ENCODE results near the gene KIFAP3. TPM values are rescaled to one million over a fixed set of nuclear protein-coding genes. Genes with fewer than 3 reads are reported as not detected.

KIFAP3 gene
- total RNA-seq, 1 donor from 2014 or later: 26.6 TPM

GRCh38 chr1:169944621-169945020 is 129.9 kb downstream of the KIFAP3 start:
- H3K4me3 ChIP-seq (ENCODE audit: low read depth, low read length): no peak overlapping the region
- no peaks in the 10 kb centered on the region for H3K36me3 ChIP-seq (ENCODE audit: control insufficient read depth, insufficient read depth, low read length)
- H3K27me3 ChIP-seq (ENCODE audit: control insufficient read depth, insufficient read depth, low read length): no peaks in the 10 kb centered on the region
- no peak for DNase-seq (ENCODE audit: low read depth)
- no peak for TF ChIP-seq CTCF (IDR thresholded peaks at IDR 0.05; ENCODE audit: insufficient read depth, low read length, poor library complexity, severe bottlenecking)

- TF ChIP-seq CTCF (IDR thresholded peaks at IDR 0.05; ENCODE audit: insufficient read depth, low read length, poor library complexity, severe bottlenecking): no peak
- H3K4me3 ChIP-seq (ENCODE audit: low read depth, low read length): no peak overlapping the region
- no peak for DNase-seq (ENCODE audit: low read depth)
- no peaks in the 10 kb centered on the region for H3K27me3 ChIP-seq (ENCODE audit: control insufficient read depth, insufficient read depth, low read length)
- H3K36me3 ChIP-seq (ENCODE audit: control insufficient read depth, insufficient read depth, low read length): no peaks in the 10 kb centered on the region
Measured at GRCh38 chr1:169943963-169944526, 130.4 kb downstream of the KIFAP3 start.

DNA sequence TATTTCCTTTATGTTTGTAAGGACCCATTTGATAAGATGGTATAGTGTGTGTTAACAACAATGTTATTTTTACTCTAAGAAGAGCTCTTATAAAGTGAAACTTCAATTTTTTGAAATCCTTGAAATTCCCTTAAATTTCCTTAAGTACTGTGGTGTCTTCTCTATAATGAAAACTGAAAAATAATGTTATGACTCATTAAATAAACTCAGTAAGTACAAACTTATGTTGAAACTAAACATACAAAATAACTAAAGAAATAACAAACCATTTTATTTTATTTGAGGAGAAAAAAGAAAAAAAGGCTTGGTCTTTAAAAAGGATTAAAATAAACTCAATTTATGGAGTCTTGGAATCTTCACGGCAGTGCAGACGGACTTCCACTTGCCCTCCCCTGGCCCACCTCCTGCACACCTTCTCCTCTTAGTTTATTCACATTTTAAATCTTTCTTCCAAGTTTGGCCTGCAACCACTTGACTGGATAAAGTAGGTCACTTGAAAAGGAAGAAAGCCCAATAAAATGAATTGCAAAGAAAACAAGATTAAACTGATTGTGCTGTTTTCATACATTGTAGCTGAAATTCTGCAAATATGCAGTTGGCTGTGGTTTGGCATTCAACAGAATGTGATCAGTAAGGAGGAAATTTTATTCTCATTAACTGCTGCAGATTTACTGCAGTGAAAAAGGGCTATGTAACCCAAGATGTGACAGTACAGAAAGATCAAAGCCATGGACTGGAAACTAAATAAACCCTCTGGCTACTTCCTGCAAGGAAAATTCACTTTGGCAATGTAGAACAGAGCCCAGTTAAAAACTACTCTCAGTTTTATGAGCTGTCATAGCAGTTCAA is 132.3 kb downstream of the KIFAP3 start:
- Histone ChIP-seq H3K27me3 (ENCODE audit: control insufficient read depth, insufficient read depth, low read length) (no peaks in the 10 kb centered on the region), H3K36me3 (ENCODE audit: control insufficient read depth, insufficient read depth, low read length) (no peaks in the 10 kb centered on the region), H3K4me3 (ENCODE audit: low read depth, low read length) (no peak overlapping the region)
- DNase-seq (ENCODE audit: low read depth): no peak
- no peak for TF ChIP-seq CTCF (IDR thresholded peaks at IDR 0.05; ENCODE audit: insufficient read depth, low read length, poor library complexity, severe bottlenecking)

DNA sequence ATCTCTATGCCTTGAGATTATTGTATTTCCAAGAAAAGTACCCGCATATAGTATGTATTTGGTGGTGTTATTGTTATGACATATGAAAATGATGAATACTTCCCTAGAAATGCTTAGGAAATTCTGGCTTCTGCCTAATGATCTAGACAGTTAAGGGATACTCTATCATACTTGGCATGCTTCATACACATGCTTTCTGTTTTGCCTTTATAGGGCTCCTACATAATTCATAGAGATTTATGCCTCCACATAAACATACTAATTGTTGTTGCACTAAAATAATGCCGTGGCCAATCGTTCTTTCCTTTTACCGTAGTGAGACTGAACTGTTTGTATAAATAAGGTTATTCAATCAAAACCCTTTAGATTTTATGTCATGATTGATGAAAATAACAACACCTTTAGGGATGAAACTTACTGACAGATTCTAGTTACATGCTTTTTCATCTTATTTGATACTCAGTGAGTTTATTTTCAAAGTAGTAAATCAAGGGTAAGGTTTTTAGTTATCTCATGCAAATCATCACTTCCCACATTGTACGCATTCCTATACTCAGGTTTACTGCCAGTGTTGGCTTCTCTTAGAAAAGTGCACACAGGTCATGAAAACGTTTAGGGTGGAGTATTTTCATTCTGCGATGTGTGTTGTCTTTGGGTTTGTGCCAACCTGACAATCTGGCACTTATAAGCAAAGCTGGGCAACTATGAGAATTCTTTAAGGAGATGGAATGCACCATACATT is 140.3 kb downstream of the KIFAP3 start:
- H3K4me3 ChIP-seq (ENCODE audit: low read depth, low read length): no peak overlapping the region
- H3K27me3 ChIP-seq (ENCODE audit: control insufficient read depth, insufficient read depth, low read length): no peaks in the 10 kb centered on the region
- no peaks in the 10 kb centered on the region for H3K36me3 ChIP-seq (ENCODE audit: control insufficient read depth, insufficient read depth, low read length)
- no peak for TF ChIP-seq CTCF (IDR thresholded peaks at IDR 0.05; ENCODE audit: insufficient read depth, low read length, poor library complexity, severe bottlenecking)
- DNase-seq (ENCODE audit: low read depth): no peak

GRCh38 chr1:169931795-169932231 is 142.7 kb downstream of the KIFAP3 start:
- Histone ChIP-seq H3K4me3 (ENCODE audit: low read depth, low read length) (no peak overlapping the region), H3K36me3 (ENCODE audit: control insufficient read depth, insufficient read depth, low read length) (no peaks in the 10 kb centered on the region), H3K27me3 (ENCODE audit: control insufficient read depth, insufficient read depth, low read length) (no peaks in the 10 kb centered on the region)
- TF ChIP-seq CTCF (IDR thresholded peaks at IDR 0.05; ENCODE audit: insufficient read depth, low read length, poor library complexity, severe bottlenecking): no peak
- DNase-seq (ENCODE audit: low read depth): no peak

All from kidney epithelial cell (primary cell).